HCT116 (cell line): ENCODE data around the gene CERS2. TPM values are rescaled to one million over a fixed set of nuclear protein-coding genes. Genes with fewer than 3 reads are reported as not detected.

Experiments used
- ATAC-seq: fragments of 200-7000 bp; cut with Tn5 transposase; 2 replicates; pipeline ENCODE4 v1.9.1; 2020; ENCODE audit warnings: mild to moderate bottlenecking, moderate library complexity
- BruUV-seq: library from RNA; stranded (reverse); fragments of 400-500 nt; replicated peaks from 2 replicates; lab custom pipeline; 2021; lab: Mats Ljungman, UMichigan
- CTCF ChIA-PET: fragments of 300-600 bp; sonication (Branson Sonifier 250); formaldehyde crosslinking; loops from one replicate; lab custom pipeline; 2021; ENCODE audit warnings: antibody characterized with exemption; lab: Charles Lee
- POLR2A ChIA-PET: fragments of 300-600, 350-600 bp; sonication (Branson Sonifier 250); formaldehyde crosslinking; loops from one replicate; lab custom pipeline; 2021; ENCODE audit warnings: antibody characterized with exemption; lab: Charles Lee
- RAD21 ChIA-PET, 2 experiments: fragments of 300-600 bp; sonication (Branson Sonifier 250); formaldehyde crosslinking; loops; one replicate each; lab custom pipeline; 2023; ENCODE audit warnings: low total read pairs in 2 of 2; ENCODE audit not compliant: uncharacterized antibody in 2 of 2, unreplicated experiment in 2 of 2, low non-redundant PET in 1 of 2; lab: Charles Lee
- DNase-seq: peaks from one replicate; pipeline ENCODE4 v3.0.0-alpha.2; 2010; ENCODE audit warnings: low read depth, low spot score
- H2AFZ ChIP-seq: fragments of 200-600 bp; shearing (Covaris generic), sonication (generic); 2 replicates; pipeline ENCODE4 v1.6.1; 2017; ENCODE audit warnings: low read depth, mixed run types, mixed read lengths, antibody characterized with exemption, low read length; ENCODE audit not compliant: poor library complexity, severe bottlenecking
- H3K27ac ChIP-seq: 2 replicates; pipeline ENCODE4 v1.5.1; 2012; ENCODE audit warnings: low read depth, low read length
- H3K27me3 ChIP-seq: fragments of 200-600 bp; sonication (generic); 2 replicates; pipeline ENCODE4 v1.6.1; 2016; ENCODE audit warnings: mixed run types, low read length, mixed read lengths; ENCODE audit not compliant: insufficient read depth
- H3K36me3 ChIP-seq, 2 experiments: fragments of 200-500 bp in 1 of 2; fragments of 200-600 bp in 1 of 2; sonication (Bioruptor generic) in 1 of 2; sonication (generic) in 1 of 2; 2 replicates each; pipeline versions ENCODE4 v1.5.1 to v1.6.1; 2014 to 2016; ENCODE audit warnings: low read length in 2 of 2, inconsistent platforms in 1 of 2, mixed read lengths in 1 of 2, mixed run types in 1 of 2; ENCODE audit not compliant: insufficient read depth in 2 of 2, control insufficient read depth in 1 of 2
- H3K4me1 ChIP-seq, 2 experiments: fragments of 200-600 bp in 1 of 2; sonication (generic) in 1 of 2; 2 replicates each; pipeline versions ENCODE4 v1.5.1 to v1.6.1; 2012 to 2017; ENCODE audit warnings: low read length in 2 of 2, inconsistent platforms in 1 of 2, mild to moderate bottlenecking in 1 of 2, mixed read lengths in 1 of 2, mixed run types in 1 of 2, moderate library complexity in 1 of 2; ENCODE audit not compliant: insufficient read depth in 2 of 2, control insufficient read depth in 1 of 2
- H3K4me2 ChIP-seq: fragments of 200-600 bp; sonication (generic); 2 replicates; pipeline ENCODE4 v1.6.1; 2017; ENCODE audit warnings: mixed run types, low read length, mixed read lengths
- H3K4me3 ChIP-seq, 2 experiments: fragments of 200-600 bp in 1 of 2; sonication (generic) in 1 of 2; replicated peaks in 1 of 2; 2 replicates each; pipeline ENCODE4 v1.5.1; 2011 to 2016; ENCODE audit warnings: low read length in 2 of 2, control low read depth in 1 of 2, low read depth in 1 of 2, mild to moderate bottlenecking in 1 of 2, mixed read lengths in 1 of 2, mixed run types in 1 of 2
- H3K79me2 ChIP-seq: fragments of 200-600 bp; sonication (generic); 2 replicates; pipeline ENCODE4 v1.6.1; 2017; ENCODE audit warnings: mild to moderate bottlenecking, mixed run types, low read length, moderate library complexity, mixed read lengths; ENCODE audit not compliant: insufficient read depth
- H3K9ac ChIP-seq: fragments of 200-600 bp; sonication (generic); 2 replicates; pipeline ENCODE4 v1.6.1; 2016; ENCODE audit warnings: low read length, mixed read lengths
- H3K9me2 ChIP-seq: fragments of 200-600 bp; sonication (generic), shearing (Covaris generic); 2 replicates; pipeline ENCODE4 v1.6.1; 2017; ENCODE audit warnings: mixed run types, mild to moderate bottlenecking, moderate library complexity; ENCODE audit not compliant: insufficient read depth
- H3K9me3 ChIP-seq, 2 experiments: fragments of 200-500 bp in 1 of 2; fragments of 200-600 bp in 1 of 2; sonication (Bioruptor generic) in 1 of 2; sonication (generic) in 1 of 2; 2 replicates each; pipeline ENCODE4 v1.6.1; 2014 to 2017; ENCODE audit warnings: low read length in 2 of 2, mixed read lengths in 2 of 2, inconsistent platforms in 1 of 2, low read depth in 1 of 2, mild to moderate bottlenecking in 1 of 2, mixed run types in 1 of 2, moderate library complexity in 1 of 2; ENCODE audit not compliant: control insufficient read depth in 1 of 2, insufficient read depth in 1 of 2
- H4K20me1 ChIP-seq: fragments of 200-600 bp; sonication (generic), shearing (Covaris generic); 2 replicates; pipeline ENCODE4 v1.6.1; 2017; ENCODE audit warnings: mixed run types, mild to moderate bottlenecking, moderate library complexity; ENCODE audit not compliant: insufficient read depth
- CBX3 ChIP-seq: IDR thresholded peaks from 2 replicates; pipeline ENCODE4 v1.6.1; 2012; ENCODE audit warnings: low read depth
- CEBPB ChIP-seq: IDR thresholded peaks from 2 replicates; pipeline ENCODE4 v1.6.1; 2012; ENCODE audit warnings: low read depth
- ELF1 ChIP-seq: IDR thresholded peaks from 2 replicates; pipeline ENCODE4 v1.6.1; 2012; ENCODE audit warnings: low read depth, borderline replicate concordance
- EZH2 ChIP-seq: fragments of 200-600 bp; sonication (generic); IDR thresholded peaks from 2 replicates; pipeline ENCODE4 v1.6.1; 2017; ENCODE audit warnings: antibody characterized with exemption, mixed run types
- POLR2A ChIP-seq: IDR thresholded peaks from 2 replicates; pipeline ENCODE4 v1.7.0; 2011; ENCODE audit warnings: borderline replicate concordance; ENCODE audit not compliant: insufficient read depth, insufficient read length; ENCODE audit errors: extremely low read depth
- POLR2AphosphoS5 ChIP-seq: IDR thresholded peaks from 2 replicates; pipeline ENCODE4 v1.6.1; 2011; ENCODE audit warnings: mild to moderate bottlenecking, low read depth, low read length, moderate library complexity
- REST ChIP-seq: IDR thresholded peaks from 2 replicates; pipeline ENCODE4 v1.6.1; 2012; ENCODE audit warnings: low read depth
- SIN3A ChIP-seq: IDR thresholded peaks from 2 replicates; pipeline ENCODE4 v1.6.1; 2012; ENCODE audit warnings: low read depth
- SRF ChIP-seq: IDR thresholded peaks from 2 replicates; pipeline ENCODE4 v1.6.1; 2012; ENCODE audit warnings: low read depth
- YY1 ChIP-seq: IDR thresholded peaks from 2 replicates; pipeline ENCODE4 v1.6.1; 2011; ENCODE audit warnings: low read length, low read depth, moderate library complexity, mild to moderate bottlenecking; ENCODE audit not compliant: insufficient replicate concordance; ENCODE audit errors: extremely low read depth
- ZBTB33 ChIP-seq: IDR thresholded peaks from 2 replicates; pipeline ENCODE4 v1.6.1; 2011; ENCODE audit warnings: mild to moderate bottlenecking, low read length, moderate library complexity; ENCODE audit not compliant: insufficient replicate concordance; ENCODE audit errors: extremely low read depth
- ZFX ChIP-seq: fragments of 450-650 bp; IDR thresholded peaks from 2 replicates; pipeline ENCODE4 v1.6.1; 2017
- ZNF274 ChIP-seq: fragments of 200-500 bp; sonication (Bioruptor generic); IDR thresholded peaks from 2 replicates; pipeline ENCODE4 v1.6.1; 2014; ENCODE audit warnings: mild to moderate bottlenecking, low read depth, low read length, inconsistent platforms
- intact Hi-C: fragments of 100-400 bp; cut with micrococcal nuclease; formaldehyde crosslinking; loops from 2 replicates; pipeline ENCODE4 v1.10.0; 2022
- total RNA-seq: library from RNA; stranded (reverse); gene quantifications from one replicate; pipeline ENCODE4 v1.2.1, GENCODE V29; 2021; ENCODE audit not compliant: unreplicated experiment
- TF ChIP-seq, protein P1 (sequence below), 3 experiments: fragments of 200-600 bp in 1 of 3; sonication (generic) in 1 of 3; IDR thresholded peaks in 2 of 3; conservative IDR thresholded peaks in 1 of 3; 2 replicates each; pipeline ENCODE4 v1.5.1; 2012 to 2017; ENCODE audit warnings: low read depth in 2 of 3, low read length in 2 of 3, antibody characterized with exemption in 1 of 3, borderline replicate concordance in 1 of 3, control low read depth in 1 of 3, mild to moderate bottlenecking in 1 of 3, mixed read lengths in 1 of 3, mixed run types in 1 of 3, moderate library complexity in 1 of 3; ENCODE audit not compliant: insufficient read depth in 1 of 3
- TF ChIP-seq, protein P2 (sequence below): IDR thresholded peaks from 2 replicates; pipeline ENCODE4 v1.6.1; 2012

Gene CERS2
- total RNA-seq, 1 experiment from 2014 or later = 218 TPM

DNA sequence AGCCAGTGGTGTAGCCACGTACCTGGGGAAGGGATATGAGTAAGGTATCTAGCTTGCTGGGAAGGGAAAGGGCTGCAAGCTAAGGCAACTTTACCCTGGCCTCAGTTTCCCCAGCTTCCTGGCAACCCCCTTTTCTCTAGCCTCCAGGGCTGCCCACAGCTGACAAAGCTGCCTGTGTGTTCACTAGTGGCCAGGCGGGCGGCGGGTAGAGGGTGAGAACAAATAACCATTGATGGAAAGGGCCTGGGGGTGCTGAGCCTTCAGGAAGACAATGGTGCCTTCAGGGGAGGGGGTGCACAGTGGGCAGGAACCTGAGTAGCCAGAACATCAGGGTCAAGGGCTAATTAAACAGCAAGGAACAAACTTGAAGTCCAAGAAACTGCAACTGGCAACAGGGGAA, 6.1 kb downstream of the CERS2 start:
- peaks cover 23 to 49% of the 10 kb centered on the region in 2 experiments for H3K36me3 ChIP-seq
- intact Hi-C loops = no loop called here
- 0 out of 2 replicates have a peak, but pooled peaks cover 4% of the 10 kb centered on the region for H4K20me1 ChIP-seq

GRCh38 chr1:150967936-150968335, 6.7 kb downstream of the CERS2 start:
- no peak for DNase-seq
- H3K4me3 ChIP-seq = no peak overlapping the region
- H3K9me3 ChIP-seq = no peaks in the 10 kb centered on the region
- no peak for ATAC-seq
- ChIA-PET POLR2A (no interaction called here), RAD21 (no interaction called here), CTCF (no interaction called here)
- H3K79me2 ChIP-seq = peaks cover 50% of the 10 kb centered on the region
- no peak overlapping the region for H2AFZ ChIP-seq
- H3K9me2 ChIP-seq = no peaks in the 10 kb centered on the region
- no peak overlapping the region for H3K9ac ChIP-seq
- H4K20me1 ChIP-seq = 0 out of 2 replicates have a peak, but pooled peaks cover 4% of the 10 kb centered on the region
- H3K4me1 ChIP-seq = peaks cover 16 to 21% of the 10 kb centered on the region in 2 experiments
- no peak overlapping the region for H3K27ac ChIP-seq
- no TSS peak for BruUV-seq
- intact Hi-C loops = no loop called here
- peaks cover 28 to 55% of the 10 kb centered on the region in 2 experiments for H3K36me3 ChIP-seq
- no peak overlapping the region for H3K4me2 ChIP-seq
- H3K27me3 ChIP-seq = no peaks in the 10 kb centered on the region
- TF ChIP-seq ZNF274 (no peak), POLR2A (no peak), REST (no peak), POLR2AphosphoS5 (no peak), ZBTB33 (no peak), ZFX (no peak), YY1 (no peak)
- TF ChIP-seq, protein P1, sequence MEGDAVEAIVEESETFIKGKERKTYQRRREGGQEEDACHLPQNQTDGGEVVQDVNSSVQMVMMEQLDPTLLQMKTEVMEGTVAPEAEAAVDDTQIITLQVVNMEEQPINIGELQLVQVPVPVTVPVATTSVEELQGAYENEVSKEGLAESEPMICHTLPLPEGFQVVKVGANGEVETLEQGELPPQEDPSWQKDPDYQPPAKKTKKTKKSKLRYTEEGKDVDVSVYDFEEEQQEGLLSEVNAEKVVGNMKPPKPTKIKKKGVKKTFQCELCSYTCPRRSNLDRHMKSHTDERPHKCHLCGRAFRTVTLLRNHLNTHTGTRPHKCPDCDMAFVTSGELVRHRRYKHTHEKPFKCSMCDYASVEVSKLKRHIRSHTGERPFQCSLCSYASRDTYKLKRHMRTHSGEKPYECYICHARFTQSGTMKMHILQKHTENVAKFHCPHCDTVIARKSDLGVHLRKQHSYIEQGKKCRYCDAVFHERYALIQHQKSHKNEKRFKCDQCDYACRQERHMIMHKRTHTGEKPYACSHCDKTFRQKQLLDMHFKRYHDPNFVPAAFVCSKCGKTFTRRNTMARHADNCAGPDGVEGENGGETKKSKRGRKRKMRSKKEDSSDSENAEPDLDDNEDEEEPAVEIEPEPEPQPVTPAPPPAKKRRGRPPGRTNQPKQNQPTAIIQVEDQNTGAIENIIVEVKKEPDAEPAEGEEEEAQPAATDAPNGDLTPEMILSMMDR (IDR thresholded peaks at IDR 0.05 in 2 of 3, conservative IDR thresholded peaks at IDR 0.05 in 1 of 3; ENCODE audit: borderline replicate concordance in 1 of 3, insufficient read depth in 1 of 3, low read depth in 2 of 3, low read length in 2 of 3) = no peak

More for the DNA sequence above, 6.1 kb downstream of the CERS2 start:
- Histone ChIP-seq H3K27ac (no peak overlapping the region), H3K4me2 (no peak overlapping the region), H3K27me3 (no peaks in the 10 kb centered on the region), H3K4me1 (peaks cover 21 to 27% of the 10 kb centered on the region in 2 experiments), H2AFZ (no peak overlapping the region), H3K4me3 (no peak overlapping the region), H3K79me2 (peaks cover 56% of the 10 kb centered on the region), H3K9ac (no peak overlapping the region), H3K9me3 (no peaks in the 10 kb centered on the region), H3K9me2 (no peaks in the 10 kb centered on the region)
- CTCF ChIA-PET = no interaction called here
- TF ChIP-seq SIN3A = no peak
- no peak for TF ChIP-seq CEBPB
- TF ChIP-seq ZNF274 = no peak
- TF ChIP-seq, protein P2, sequence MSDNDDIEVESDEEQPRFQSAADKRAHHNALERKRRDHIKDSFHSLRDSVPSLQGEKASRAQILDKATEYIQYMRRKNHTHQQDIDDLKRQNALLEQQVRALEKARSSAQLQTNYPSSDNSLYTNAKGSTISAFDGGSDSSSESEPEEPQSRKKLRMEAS = no peak
- no peak for TF ChIP-seq SRF
- TF ChIP-seq CBX3 = no peak
- no peak for TF ChIP-seq ELF1
- no peak for TF ChIP-seq EZH2
- POLR2A ChIA-PET = no interaction called here
- RAD21 ChIA-PET = no interaction called here
- BruUV-seq = no TSS peak
- ATAC-seq = no peak
- no peak for DNase-seq
